Fibroblast of the aortic adventitia (primary cell): Measurements from ENCODE around the gene SH3GL3. TPM values are rescaled to one million over a fixed set of nuclear protein-coding genes. Genes with fewer than 3 reads are reported as not detected.

Experiments used
- DNase-seq: peaks from one replicate; pipeline ENCODE4 v3.0.0-alpha.2; 2010; ENCODE audit warnings: low read depth
- H3K4me3 ChIP-seq: 2 replicates; pipeline ENCODE4 v1.5.1; 2011; ENCODE audit warnings: low read depth, mild to moderate bottlenecking, control low read depth, low read length, moderate library complexity
- CTCF ChIP-seq: IDR thresholded peaks from 2 replicates; pipeline ENCODE4 v1.5.1; 2011; ENCODE audit warnings: mild to moderate bottlenecking, low read length, control low read depth, inconsistent platforms; ENCODE audit not compliant: insufficient read depth
- total RNA-seq: library from RNA; depleted of rRNA; stranded (reverse); fragments of >200 nt; gene quantifications from 2 replicates; pipeline ENCODE4 v1.2.3, GENCODE V29; 2012; ENCODE audit warnings: low replicate concordance

The SH3GL3 gene
- total RNA-seq, 1 donor = 0.09 TPM

GRCh38 chr15:83512459-83512858, 65.3 kb downstream of the SH3GL3 start:
- no peak overlapping the region for H3K4me3 ChIP-seq
- TF ChIP-seq CTCF = no peak
- DNase-seq = no peak

- DNase-seq = no peak
- no peak for TF ChIP-seq CTCF
- H3K4me3 ChIP-seq = no peak overlapping the region
These were observed 67.4 kb downstream of the SH3GL3 start for GRCh38 chr15:83514584-83514983.

- TF ChIP-seq CTCF = no peak
- H3K4me3 ChIP-seq = no peak overlapping the region
- DNase-seq = no peak
These were observed 68.0 kb downstream of the SH3GL3 start for GRCh38 chr15:83515164-83515563.

GRCh38 chr15:83516935-83517334, 69.8 kb downstream of the SH3GL3 start:
- H3K4me3 ChIP-seq = no peak overlapping the region
- peak; percentile 24 for DNase-seq

GRCh38 chr15:83526319-83526718, 79.2 kb downstream of the SH3GL3 start:
- H3K4me3 ChIP-seq = no peak overlapping the region
- DNase-seq = no peak
- TF ChIP-seq CTCF = no peak

More at GRCh38 chr15:83516935-83517334, 69.8 kb downstream of the SH3GL3 start:
- no peak for TF ChIP-seq CTCF

- H3K4me3 ChIP-seq = no peak overlapping the region
- no peak for TF ChIP-seq CTCF
- no peak for DNase-seq
These were observed 86.3 kb downstream of the SH3GL3 start for GRCh38 chr15:83533410-83533962.

GRCh38 chr15:83537606-83538005, 90.5 kb downstream of the SH3GL3 start:
- no peak for DNase-seq
- no peak overlapping the region for H3K4me3 ChIP-seq
- no peak for TF ChIP-seq CTCF
